Esophagus squamous epithelium (tissue), 5 donors: ENCODE data around the gene AGT. TPM values are rescaled to one million over a fixed set of nuclear protein-coding genes. Genes with fewer than 3 reads are reported as not detected.

ENCODE experiments used
- DNase-seq: peaks from one replicate; lab custom pipeline; 2025; lab: John Stamatoyannopoulos, UW
- H3K27ac ChIP-seq, 4 donors: fragments of 200-600 bp; sonication (generic); one replicate each; pipeline ENCODE4 v1.5.1; 2016 to 2019; ENCODE audit warnings: mild to moderate bottlenecking in 1 of 4
- H3K27me3 ChIP-seq, 4 donors: fragments of 200-600 bp; sonication (generic); 1 replicate in 3 of 4; 2 replicates in 1 of 4; pipeline versions ENCODE4 v1.5.1 to v1.6.0; 2017 to 2021; ENCODE audit warnings: antibody characterized with exemption in 1 of 4
- H3K36me3 ChIP-seq, 3 donors: fragments of 200-600 bp; sonication (generic); one replicate each; pipeline ENCODE4 v1.5.1; 2016 to 2019
- H3K4me1 ChIP-seq, 3 donors: fragments of 200-600 bp; sonication (generic); one replicate each; pipeline ENCODE4 v1.5.1; 2017 to 2019
- H3K4me3 ChIP-seq, 4 donors: fragments of 200-600 bp; sonication (generic); 1 replicate in 3 of 4; 2 replicates in 1 of 4; pipeline ENCODE4 v1.5.1; 2016 to 2019; ENCODE audit warnings: mild to moderate bottlenecking in 2 of 4, moderate library complexity in 1 of 4
- H3K9me3 ChIP-seq, 3 donors: fragments of 200-600 bp; sonication (generic); one replicate each; pipeline ENCODE4 v1.5.1; 2016 to 2019
- CTCF ChIP-seq, 6 experiments: fragments of 450-650 bp in 4 of 6; fragments of 200-600 bp in 2 of 6; sonication (generic) in 2 of 6; IDR thresholded peaks; one replicate each; pipeline ENCODE4 v1.5.1; 2016 to 2019; ENCODE audit warnings: antibody characterized with exemption in 6 of 6, mild to moderate bottlenecking in 4 of 6, moderate library complexity in 4 of 6
- POLR2A ChIP-seq, 4 donors: fragments of 450-650 bp; IDR thresholded peaks; one replicate each; pipeline ENCODE4 v1.6.1; 2017; ENCODE audit warnings: antibody characterized with exemption in 4 of 4, mild to moderate bottlenecking in 4 of 4, moderate library complexity in 3 of 4
- WGBS, 2 donors: methylation state at CpG; one replicate each; pipeline ENCODE4 v1.1.5; 2018; 5-methylcytosine and 5-hydroxymethylcytosine counted together
- intact Hi-C: fragments of 100-400 bp; cut with DNase I; formaldehyde crosslinking; loops from one replicate; pipeline ENCODE4 v1.15.0; 2022
- total RNA-seq, 4 donors: library from RNA; depleted of rRNA; stranded (reverse); fragments of >200 nt; gene quantifications; one replicate each; pipeline ENCODE4 v1.1.0, GENCODE V29; 2016
- donor health status: DM: yes; HTN: yes; CAD: no.

The AGT gene
- total RNA-seq, 4 donors from 2014 or later, result 0.21 to 0.95 (median 0.40) TPM; not detected in 1

- Histone ChIP-seq H3K4me1 (peaks cover 0 to 23% (median 4%) of the 10 kb centered on the region in 3 donors), H3K27me3 (peaks cover 0 to 12% (median 0%) of the 10 kb centered on the region in 4 donors), H3K36me3 (no peaks in the 10 kb centered on the region), H3K9me3 (no peaks in the 10 kb centered on the region), H3K27ac (no peak overlapping the region), H3K4me3 (no peak overlapping the region)
- no peak for DNase-seq
- no peak for TF ChIP-seq CTCF (IDR thresholded peaks at IDR 0.05)
- WGBS, 2 donors, result 82 to 90% methylated on average over 9 to 10 of the region's 12 CpGs
- intact Hi-C loops, result no loop called here
These were observed 35.2 kb upstream of the AGT start for GRCh38 chr1:230749150-230749549.

GRCh38 chr1:230747890-230748800 lies 34.2 kb upstream of the AGT start:
- peaks cover 0 to 13% (median 4%) of the 10 kb centered on the region in 3 donors for H3K4me1 ChIP-seq
- WGBS, 2 donors, result 53 to 77% methylated on average over 5 to 7 of the region's 16 CpGs
- no peak for TF ChIP-seq CTCF (IDR thresholded peaks at IDR 0.05)
- H3K36me3 ChIP-seq, result no peaks in the 10 kb centered on the region
- intact Hi-C loops, result no loop called here
- H3K27me3 ChIP-seq, result peaks cover 0 to 12% (median 0%) of the 10 kb centered on the region in 4 donors
- DNase-seq, result no peak
- H3K9me3 ChIP-seq, result no peaks in the 10 kb centered on the region
- H3K4me3 ChIP-seq, result no peak overlapping the region
- no peak overlapping the region for H3K27ac ChIP-seq

- intact Hi-C loops, result no loop called here
- Histone ChIP-seq H3K4me1 (peaks cover 0 to 4% (median 0%) of the 10 kb centered on the region in 3 donors), H3K27ac (no peak within 1 kb of the TSS), H3K9me3 (no peaks in the 10 kb centered on the region), H3K36me3 (no peaks in the 10 kb centered on the region), H3K27me3 (peaks cover 0 to 12% (median 0%) of the 10 kb centered on the region in 4 donors), H3K4me3 (no peak within 1 kb of the TSS)
- no peak for DNase-seq
- TF ChIP-seq CTCF (IDR thresholded peaks at IDR 0.05), result no peak
- TF ChIP-seq POLR2A (IDR thresholded peaks at IDR 0.05), result no peak
- 59 to 86% methylated on average over 1 to 5 of the region's 14 CpGs for WGBS, 2 donors
These were observed 33.3 kb upstream of the AGT start, which contains the start of gene CAPN9 for GRCh38 chr1:230747127-230747730. Gene CAPN9, plus strand, starts transcription at chr1:230747388. Its CDS starts 109 bp downstream, at chr1:230747497.

- Histone ChIP-seq H3K27ac (no peak overlapping the region), H3K9me3 (no peaks in the 10 kb centered on the region), H3K27me3 (peaks cover 0 to 12% (median 0%) of the 10 kb centered on the region in 4 donors), H3K4me1 (no peaks in the 10 kb centered on the region), H3K36me3 (no peaks in the 10 kb centered on the region), H3K4me3 (no peak overlapping the region)
- WGBS, 2 donors, result 88 to 90% methylated on average over 3 to 4 of the region's 4 CpGs
- TF ChIP-seq CTCF (IDR thresholded peaks at IDR 0.05) (no peak), POLR2A (IDR thresholded peaks at IDR 0.05) (no peak)
- no peak for DNase-seq
- intact Hi-C loops, result no loop called here
These were observed 32.7 kb upstream of the AGT start for GRCh38 chr1:230746617-230747016.

GRCh38 chr1:230745071-230745470 lies 31.1 kb upstream of the AGT start:
- Histone ChIP-seq H3K4me3 (no peak overlapping the region), H3K9me3 (no peaks in the 10 kb centered on the region), H3K27ac (no peak overlapping the region), H3K4me1 (no peaks in the 10 kb centered on the region), H3K27me3 (peaks cover 0 to 3% (median 0%) of the 10 kb centered on the region in 4 donors), H3K36me3 (no peaks in the 10 kb centered on the region)
- intact Hi-C loops, result no loop called here
- TF ChIP-seq CTCF (IDR thresholded peaks at IDR 0.05), result no peak
- no peak for TF ChIP-seq POLR2A (IDR thresholded peaks at IDR 0.05)
- 24 to 42% methylated on average over 3 of the region's 3 CpGs for WGBS, 2 donors
- DNase-seq, result no peak
